ENCODE measurements around the gene MOGAT2. TPM values are rescaled to one million over a fixed set of nuclear protein-coding genes. Genes with fewer than 3 reads are reported as not detected.

The MOGAT2 gene
- total RNA-seq, 1 donor from 2014 or later: not detected

DNA sequence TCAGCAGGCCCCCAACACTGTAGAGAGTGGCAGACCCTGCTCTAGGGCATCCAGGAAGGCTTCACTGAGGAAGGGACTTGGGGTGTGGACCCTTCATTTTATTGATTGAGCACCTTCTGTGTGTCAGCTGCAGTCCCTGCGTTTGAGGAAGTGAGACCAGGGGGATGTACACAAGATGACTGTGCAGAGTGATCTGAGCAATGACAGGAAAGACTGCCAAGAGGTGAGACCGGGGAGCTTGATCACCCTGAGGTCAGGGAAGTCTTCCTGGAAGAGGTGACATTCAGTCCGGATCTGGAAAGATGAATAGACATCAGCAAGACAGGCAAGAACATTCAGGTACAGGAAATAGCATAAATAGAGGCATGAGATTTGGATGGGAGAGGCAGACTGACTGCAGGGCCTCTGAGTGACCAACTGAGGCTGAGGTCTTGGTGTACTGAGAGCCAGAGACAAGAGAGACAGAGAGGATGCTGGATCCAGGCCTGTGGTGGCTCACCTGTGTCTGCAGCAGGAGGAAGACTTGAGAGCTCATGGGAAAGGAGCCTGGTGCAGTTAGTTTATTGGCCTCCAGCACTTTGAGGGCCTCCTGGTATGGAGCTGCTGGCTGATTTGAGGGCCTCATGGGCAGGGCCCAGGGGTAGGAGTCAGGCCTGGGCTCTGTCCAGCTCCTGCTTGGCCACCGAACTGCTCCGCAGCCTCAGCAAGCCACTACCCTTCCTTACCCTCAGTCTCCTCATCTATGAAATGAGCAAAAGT lies 56.1 kb downstream of the MOGAT2 start:
- Mint-ChIP-seq H3K4me3 (no peak overlapping the region), H3K4me1 (peaks cover 27% of the 10 kb centered on the region), H3K36me3 (no peaks in the 10 kb centered on the region), H3K27me3 (ENCODE audit: insufficient read depth, low read depth) (peaks cover 8% of the 10 kb centered on the region), H3K9me3 (peaks cover 2% of the 10 kb centered on the region), H3K27ac (peak overlapping the region; percentile 6)
- peaks cover 10% of the 10 kb centered on the region for H3K4me1 ChIP-seq
- no peak overlapping the region for H3K4me3 ChIP-seq
- H2AFZ ChIP-seq (replicated peaks): no peak overlapping the region
- no peaks in the 10 kb centered on the region for H3K9me3 ChIP-seq (ENCODE audit: low read depth)
- H3K79me2 ChIP-seq (ENCODE audit: low read depth): no peaks in the 10 kb centered on the region
- peaks cover 27% of the 10 kb centered on the region for H3K27me3 ChIP-seq
- H3F3A ChIP-seq (ENCODE audit: low read depth): peaks cover 15% of the 10 kb centered on the region
- no peak overlapping the region for H3K4me2 ChIP-seq
- H3K36me3 ChIP-seq: no peaks in the 10 kb centered on the region
- H4K20me1 ChIP-seq (ENCODE audit: low read depth): no peaks in the 10 kb centered on the region
- TF ChIP-seq, protein P1, sequence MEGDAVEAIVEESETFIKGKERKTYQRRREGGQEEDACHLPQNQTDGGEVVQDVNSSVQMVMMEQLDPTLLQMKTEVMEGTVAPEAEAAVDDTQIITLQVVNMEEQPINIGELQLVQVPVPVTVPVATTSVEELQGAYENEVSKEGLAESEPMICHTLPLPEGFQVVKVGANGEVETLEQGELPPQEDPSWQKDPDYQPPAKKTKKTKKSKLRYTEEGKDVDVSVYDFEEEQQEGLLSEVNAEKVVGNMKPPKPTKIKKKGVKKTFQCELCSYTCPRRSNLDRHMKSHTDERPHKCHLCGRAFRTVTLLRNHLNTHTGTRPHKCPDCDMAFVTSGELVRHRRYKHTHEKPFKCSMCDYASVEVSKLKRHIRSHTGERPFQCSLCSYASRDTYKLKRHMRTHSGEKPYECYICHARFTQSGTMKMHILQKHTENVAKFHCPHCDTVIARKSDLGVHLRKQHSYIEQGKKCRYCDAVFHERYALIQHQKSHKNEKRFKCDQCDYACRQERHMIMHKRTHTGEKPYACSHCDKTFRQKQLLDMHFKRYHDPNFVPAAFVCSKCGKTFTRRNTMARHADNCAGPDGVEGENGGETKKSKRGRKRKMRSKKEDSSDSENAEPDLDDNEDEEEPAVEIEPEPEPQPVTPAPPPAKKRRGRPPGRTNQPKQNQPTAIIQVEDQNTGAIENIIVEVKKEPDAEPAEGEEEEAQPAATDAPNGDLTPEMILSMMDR (IDR thresholded peaks at IDR 0.05): no peak
- TF ChIP-seq EZH2phosphoT487 (IDR thresholded peaks at IDR 0.05): no peak
- no peak for TF ChIP-seq EZH2 (IDR thresholded peaks at IDR 0.05)
- no peak overlapping the region for H3K27ac ChIP-seq
- no peak for DNase-seq (ENCODE audit: low spot score)
- H3K9ac ChIP-seq: no peak overlapping the region

DNA sequence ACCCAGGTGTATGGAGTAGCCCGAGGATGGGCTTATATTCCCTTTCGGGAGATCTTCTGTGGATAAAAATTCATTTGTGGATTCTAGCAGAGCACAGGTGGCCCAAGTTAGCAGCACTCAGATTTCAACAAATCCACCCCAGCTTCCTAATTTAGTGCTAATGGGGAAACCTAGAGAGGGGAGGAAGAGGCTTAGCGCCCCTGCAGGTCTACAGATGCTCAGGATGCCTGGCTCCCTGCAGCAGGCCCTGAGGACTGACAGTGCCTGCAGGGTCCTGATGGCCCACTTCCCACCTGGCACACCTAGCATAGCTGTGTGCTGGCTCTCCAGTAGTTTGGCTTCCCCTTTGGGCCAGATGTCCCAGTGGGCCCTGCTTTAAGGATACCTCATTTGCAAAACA lies 57.4 kb downstream of the MOGAT2 start:
- H3K79me2 ChIP-seq (ENCODE audit: low read depth): no peaks in the 10 kb centered on the region
- peaks cover 2% of the 10 kb centered on the region for H3K9me3 Mint-ChIP-seq
- peak; percentile 26 for DNase-seq (ENCODE audit: low spot score)
- H3K9ac ChIP-seq: no peak overlapping the region
- H3K4me3 ChIP-seq: no peak overlapping the region
- H4K20me1 ChIP-seq (ENCODE audit: low read depth): no peaks in the 10 kb centered on the region
- H3K4me1 ChIP-seq: peaks cover 10% of the 10 kb centered on the region
- H3K9me3 ChIP-seq (ENCODE audit: low read depth): no peaks in the 10 kb centered on the region
- peaks cover 18% of the 10 kb centered on the region for H3K4me1 Mint-ChIP-seq
- no peak overlapping the region for H3K27ac ChIP-seq
- H3K4me3 Mint-ChIP-seq: no peak overlapping the region
- H3K36me3 ChIP-seq: no peaks in the 10 kb centered on the region
- peaks cover 2% of the 10 kb centered on the region for H3K27me3 Mint-ChIP-seq (ENCODE audit: insufficient read depth, low read depth)
- H3K27me3 ChIP-seq: peaks cover 14% of the 10 kb centered on the region
- H3K27ac Mint-ChIP-seq: no peak overlapping the region
- TF ChIP-seq EZH2 (IDR thresholded peaks at IDR 0.05): no peak
- no peak for TF ChIP-seq EZH2phosphoT487 (IDR thresholded peaks at IDR 0.05)
- TF ChIP-seq, protein P1 (IDR thresholded peaks at IDR 0.05): peak; percentile 32
- H3F3A ChIP-seq (ENCODE audit: low read depth): peaks cover 2% of the 10 kb centered on the region
- H2AFZ ChIP-seq (replicated peaks): peak overlapping the region; percentile 6
- no peaks in the 10 kb centered on the region for H3K36me3 Mint-ChIP-seq
- H3K4me2 ChIP-seq: no peak overlapping the region

DNA sequence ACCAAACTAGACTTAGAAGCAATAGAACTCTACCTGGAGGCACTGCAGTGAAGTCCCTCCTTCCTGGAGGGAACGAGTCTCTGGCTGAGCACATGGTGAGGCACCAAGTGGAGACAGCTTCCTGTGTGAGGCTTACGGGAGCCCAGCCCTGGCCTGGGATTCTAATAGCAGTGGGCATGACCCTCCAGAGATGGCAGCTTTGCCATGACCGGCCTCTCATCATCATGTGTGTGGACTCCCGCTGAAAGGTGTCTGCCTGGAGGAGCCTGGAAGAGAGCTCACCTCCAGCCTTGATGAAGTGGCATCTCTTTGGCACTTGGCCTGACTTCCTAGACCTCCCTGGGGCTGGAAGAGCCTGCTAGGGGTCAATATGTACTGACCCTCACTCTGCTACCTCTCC lies 58.9 kb downstream of the MOGAT2 start:
- H3K36me3 ChIP-seq: no peaks in the 10 kb centered on the region
- peaks cover 10% of the 10 kb centered on the region for H3K4me1 ChIP-seq
- H3K79me2 ChIP-seq (ENCODE audit: low read depth): no peaks in the 10 kb centered on the region
- no peaks in the 10 kb centered on the region for H3K27me3 ChIP-seq
- H3K27ac ChIP-seq: no peak overlapping the region
- no peak for TF ChIP-seq EZH2 (IDR thresholded peaks at IDR 0.05)
- TF ChIP-seq, protein P1 (IDR thresholded peaks at IDR 0.05): no peak
- no peak for TF ChIP-seq EZH2phosphoT487 (IDR thresholded peaks at IDR 0.05)
- no peaks in the 10 kb centered on the region for H3F3A ChIP-seq (ENCODE audit: low read depth)
- no peaks in the 10 kb centered on the region for H3K36me3 Mint-ChIP-seq
- peaks cover 14% of the 10 kb centered on the region for H3K4me1 Mint-ChIP-seq
- H3K9ac ChIP-seq: no peak overlapping the region
- no peak overlapping the region for H3K4me3 ChIP-seq
- peaks cover 2% of the 10 kb centered on the region for H3K27me3 Mint-ChIP-seq (ENCODE audit: insufficient read depth, low read depth)
- peaks cover 2% of the 10 kb centered on the region for H3K9me3 Mint-ChIP-seq
- H4K20me1 ChIP-seq (ENCODE audit: low read depth): no peaks in the 10 kb centered on the region
- no peak overlapping the region for H2AFZ ChIP-seq (replicated peaks)
- H3K27ac Mint-ChIP-seq: no peak overlapping the region
- H3K4me2 ChIP-seq: no peak overlapping the region
- H3K9me3 ChIP-seq (ENCODE audit: low read depth): no peaks in the 10 kb centered on the region
- no peak overlapping the region for H3K4me3 Mint-ChIP-seq
- DNase-seq (ENCODE audit: low spot score): no peak
